ENCODE measurements around the gene PTPRH.
"Not testable (repeated sequence)": the region's sequence is repeated elsewhere in the genome, so short reads cannot be mapped to it uniquely, and the experiment has no call there.

PTPRH gene

DNA sequence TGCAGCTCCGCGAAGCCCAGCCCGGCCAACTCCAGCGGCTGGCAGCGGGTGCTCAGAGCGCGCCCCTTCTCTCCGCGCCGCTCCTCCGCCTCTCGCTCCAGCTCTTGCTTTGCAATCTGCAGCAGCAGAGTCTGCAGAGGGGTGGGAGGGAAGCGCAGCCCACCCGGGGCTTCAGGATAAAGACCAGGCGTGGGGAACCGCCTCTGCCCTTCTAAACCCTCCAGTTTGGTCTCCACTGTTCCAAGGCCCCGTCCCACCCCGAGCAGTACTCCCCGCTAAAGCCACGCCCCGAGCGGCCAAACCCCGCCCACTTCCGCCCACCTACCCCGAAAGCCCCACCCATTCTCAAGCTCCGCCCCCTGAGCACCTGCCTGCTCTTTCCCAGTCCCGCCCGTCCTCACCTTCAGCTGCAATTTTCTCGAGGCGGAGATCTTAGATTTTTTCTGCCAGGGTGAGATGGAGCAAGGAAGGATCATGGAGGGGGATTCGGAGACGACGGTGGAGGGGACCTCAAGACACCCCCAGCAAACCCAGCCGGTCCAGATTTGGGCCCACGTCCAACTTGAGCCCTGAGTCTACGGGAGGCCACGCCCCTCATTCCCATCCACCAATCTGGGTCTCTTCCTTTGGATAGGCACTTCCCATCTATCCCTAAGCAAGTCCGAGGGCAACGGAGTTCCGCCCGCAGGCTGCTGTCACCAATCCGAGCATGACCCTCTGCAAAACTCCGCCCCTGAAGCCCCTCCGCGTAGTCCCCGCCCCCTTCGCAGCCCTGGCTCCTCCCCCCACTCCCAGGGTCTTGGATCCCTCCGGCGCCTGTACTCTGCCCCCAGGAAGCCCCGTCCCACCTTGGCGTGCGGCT is 52.9 kb downstream of the PTPRH start:
- peak; percentile 50 for DNase-seq

DNA sequence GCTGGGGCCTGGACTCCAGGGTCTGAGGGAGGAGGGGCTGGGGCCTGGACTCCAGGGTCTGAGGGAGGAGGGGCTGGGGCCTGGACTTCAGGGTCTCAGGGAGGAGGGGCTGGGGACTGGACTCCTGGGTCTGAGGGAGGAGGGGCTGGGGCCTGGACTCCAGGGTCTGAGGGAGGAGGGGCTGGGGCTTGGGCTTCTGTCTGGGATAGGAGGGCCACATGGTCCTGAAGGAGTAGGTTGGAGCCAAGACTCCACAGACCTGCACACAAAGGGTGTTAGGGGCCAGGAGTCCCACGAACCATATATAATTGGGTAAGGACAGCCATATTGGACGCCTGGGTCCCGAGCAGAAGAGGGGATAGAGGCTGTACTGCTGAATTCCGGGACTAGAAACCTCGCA is 53.5 kb downstream of the PTPRH start:
- DNase-seq: not testable (repeated sequence)

DNA sequence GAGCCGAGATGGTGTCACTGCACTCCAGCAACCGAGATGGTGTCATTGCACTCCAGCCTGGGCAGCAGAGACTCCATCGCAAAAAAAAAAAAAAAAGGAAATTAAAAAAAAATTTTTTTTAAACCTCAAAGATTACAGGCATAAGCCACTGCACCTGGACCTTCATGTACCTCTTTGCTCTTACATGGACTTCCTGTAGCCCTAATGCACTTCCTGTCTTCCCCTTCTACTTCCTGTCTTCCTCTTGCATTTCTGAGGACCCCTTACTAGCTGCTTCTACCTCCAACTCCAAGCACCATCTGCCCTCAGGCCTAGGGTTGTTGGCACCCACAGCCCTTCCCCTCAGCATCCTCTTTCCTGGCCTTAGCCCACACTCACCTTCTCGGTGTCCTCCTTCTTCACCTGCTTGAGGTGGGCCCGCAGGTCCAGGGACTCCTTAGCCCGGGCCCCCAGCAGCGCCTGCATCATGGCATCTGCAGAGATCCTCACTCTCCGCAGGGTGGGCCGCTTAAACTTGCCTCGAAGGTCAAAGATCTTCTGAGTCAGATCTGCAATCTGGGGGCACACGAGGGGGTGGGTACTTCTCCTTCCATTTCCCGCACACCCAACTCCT is 55.5 kb downstream of the PTPRH start:
- DNase-seq: no peak

DNA sequence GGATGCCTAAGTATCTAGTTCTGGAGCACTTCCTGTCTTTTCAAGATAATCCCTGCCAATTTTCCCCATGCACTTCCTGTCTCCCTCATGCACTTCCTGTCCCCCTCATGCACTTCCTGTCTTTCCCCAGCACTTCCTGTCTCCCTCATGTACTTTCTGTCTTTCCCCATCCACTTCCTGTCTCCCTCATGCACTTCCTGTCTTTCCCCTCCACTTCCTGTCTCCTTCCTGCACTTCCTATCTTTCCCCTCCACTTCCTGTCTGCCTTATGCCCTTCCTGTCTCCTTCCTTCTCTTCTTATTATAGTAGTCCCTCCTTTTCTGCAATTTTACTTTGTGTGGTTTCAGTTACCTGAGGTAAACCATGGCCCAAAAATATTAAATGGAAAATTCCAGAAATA is 57.3 kb downstream of the PTPRH start:
- DNase-seq: no peak

DNA sequence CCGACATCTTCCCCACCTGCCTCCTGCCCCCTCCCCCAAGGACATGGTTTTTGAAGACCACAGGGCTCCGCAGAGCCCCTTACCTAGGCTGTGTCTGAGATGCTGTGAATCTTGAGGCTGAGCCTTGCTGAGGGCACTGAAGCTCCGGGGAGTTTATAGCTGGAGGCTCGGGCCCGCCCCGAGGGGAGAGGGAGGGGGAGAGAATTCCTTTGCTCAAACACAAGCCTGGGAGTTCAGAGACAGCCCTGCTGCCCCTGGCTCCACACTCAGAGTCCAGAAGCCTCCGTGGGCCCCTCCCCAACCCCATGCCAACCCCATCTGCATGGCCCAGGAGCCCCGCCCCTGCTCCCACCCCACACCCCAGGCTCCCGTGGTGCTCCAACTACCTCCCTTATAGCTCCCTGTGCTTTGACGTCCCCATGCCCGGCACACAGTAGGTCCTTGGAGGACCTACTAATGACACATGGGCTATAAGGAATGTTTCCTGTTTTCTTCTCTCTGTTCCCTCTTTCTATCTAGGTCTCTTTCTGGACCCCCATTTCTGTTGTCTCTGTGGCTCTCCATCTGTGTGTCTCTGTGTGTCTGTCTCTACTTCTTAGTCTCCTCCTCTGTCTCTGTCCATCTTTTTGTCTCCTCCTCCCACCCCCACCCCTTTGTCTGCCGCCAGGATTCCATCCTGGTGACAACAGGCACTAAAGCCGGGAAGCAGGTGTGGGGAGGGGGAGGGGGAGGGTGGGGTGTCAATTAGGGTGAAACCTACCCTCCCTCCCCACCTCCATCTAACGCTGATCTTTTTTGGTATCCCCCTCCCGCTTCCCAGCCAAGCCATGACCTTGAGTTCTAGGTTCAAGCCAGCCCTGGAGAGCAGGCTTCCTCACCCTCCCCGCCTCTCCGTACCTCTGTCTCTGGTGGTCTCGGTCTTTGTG is 60.0 kb downstream of the PTPRH start, which contains the start of gene TNNT1:
Gene TNNT1, minus strand, starts transcription at position 129 of the 926 bp plus-strand sequence. CDS start 2,049 bp downstream, outside the sequence.
- no peak for DNase-seq

DNA sequence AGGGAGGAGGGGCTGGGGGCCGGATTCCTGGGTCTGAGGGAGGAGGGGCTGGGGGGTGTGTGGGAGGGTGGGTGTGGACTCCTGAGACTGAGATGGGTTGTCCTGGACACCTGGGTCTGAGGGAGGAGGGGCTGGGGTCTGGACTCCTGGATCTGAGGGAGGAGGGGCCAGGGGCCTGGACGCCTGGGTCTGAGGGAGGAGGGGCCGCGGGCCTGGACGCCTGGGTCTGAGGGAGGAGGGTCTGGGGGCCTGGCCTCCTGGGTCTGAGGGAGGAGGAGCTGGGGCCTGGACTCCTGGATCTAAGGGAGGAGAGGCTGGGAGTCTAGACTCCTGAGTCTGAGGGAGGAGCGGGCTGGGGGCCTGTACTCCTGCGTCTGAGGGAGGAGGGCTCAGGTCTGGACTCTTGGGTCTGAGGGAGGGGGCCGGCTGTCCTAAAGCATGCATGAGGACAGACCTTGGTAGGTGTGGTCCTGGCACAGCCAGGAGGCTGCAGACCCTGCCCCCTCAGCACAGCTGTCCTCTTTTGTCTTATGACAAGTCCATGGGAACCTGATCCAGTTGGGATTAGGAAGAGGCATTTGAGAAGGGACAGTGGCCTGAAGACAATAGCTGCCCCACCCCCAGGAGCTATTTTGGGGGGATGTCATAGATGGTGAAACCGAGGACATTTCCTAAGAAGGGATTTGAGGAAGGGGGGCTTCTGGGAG is 61.6 kb downstream of the PTPRH start:
- no peak for DNase-seq

DNA sequence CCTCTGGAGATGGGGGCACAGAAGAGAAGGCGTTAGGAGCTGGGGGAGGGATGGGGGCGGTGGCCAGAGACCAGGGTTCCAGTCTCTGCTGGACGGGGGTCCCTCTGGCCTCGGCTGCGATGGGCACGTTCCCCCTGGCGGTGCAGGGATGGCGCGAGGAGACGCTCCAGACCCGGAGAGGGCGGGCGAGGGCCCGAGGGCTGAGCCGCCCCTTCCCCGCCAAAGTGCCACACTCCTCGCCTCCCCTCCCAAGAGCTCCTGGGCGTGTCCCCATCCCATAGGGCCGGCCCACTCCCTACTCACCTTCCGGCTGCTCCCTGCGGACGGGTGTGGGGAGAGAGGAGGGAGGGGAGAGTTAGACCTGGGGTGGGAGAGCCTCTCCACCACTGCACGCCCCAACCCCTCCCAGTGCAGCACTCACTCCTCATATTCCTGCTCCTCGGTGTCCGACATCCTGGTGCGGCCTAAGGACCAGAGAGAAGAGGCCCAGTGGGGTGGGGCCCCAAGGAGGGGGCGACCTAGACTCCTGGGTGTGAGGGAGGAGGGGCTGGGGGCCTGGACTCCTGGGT is 62.5 kb downstream of the PTPRH start:
- no peak for DNase-seq

DNA sequence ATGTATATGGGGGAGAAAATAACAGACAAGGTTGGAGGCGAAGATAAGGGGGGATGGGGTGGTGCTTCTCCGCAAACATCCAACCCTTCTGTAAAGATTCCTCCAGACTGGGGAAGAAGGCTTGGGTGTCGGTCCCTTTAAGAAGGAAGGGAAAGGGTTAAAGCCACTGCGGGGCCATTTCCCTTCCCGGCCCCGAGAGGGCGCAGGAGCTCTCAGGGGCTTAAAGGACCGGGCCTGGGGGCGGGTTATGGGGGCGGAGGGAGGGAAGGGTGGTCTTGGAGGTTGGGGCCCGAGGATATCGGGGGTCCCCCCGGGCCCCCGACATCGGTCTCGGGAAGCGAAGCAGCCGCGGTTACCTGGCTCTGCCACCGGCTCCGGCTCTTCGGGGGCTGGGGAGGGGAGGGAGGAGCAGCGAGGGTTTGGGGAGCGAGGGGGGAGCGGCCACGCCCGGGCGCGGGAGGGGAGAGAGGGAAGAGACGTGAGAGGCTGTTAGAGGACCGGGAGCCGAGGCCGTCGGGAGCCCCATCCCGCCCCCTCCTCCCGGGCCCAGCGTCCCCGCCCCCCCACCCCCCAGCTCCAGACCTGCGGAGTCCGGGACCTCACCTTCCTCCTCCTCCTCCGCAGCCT is 63.1 kb downstream of the PTPRH start:
- DNase-seq: peak; percentile 45

DNA sequence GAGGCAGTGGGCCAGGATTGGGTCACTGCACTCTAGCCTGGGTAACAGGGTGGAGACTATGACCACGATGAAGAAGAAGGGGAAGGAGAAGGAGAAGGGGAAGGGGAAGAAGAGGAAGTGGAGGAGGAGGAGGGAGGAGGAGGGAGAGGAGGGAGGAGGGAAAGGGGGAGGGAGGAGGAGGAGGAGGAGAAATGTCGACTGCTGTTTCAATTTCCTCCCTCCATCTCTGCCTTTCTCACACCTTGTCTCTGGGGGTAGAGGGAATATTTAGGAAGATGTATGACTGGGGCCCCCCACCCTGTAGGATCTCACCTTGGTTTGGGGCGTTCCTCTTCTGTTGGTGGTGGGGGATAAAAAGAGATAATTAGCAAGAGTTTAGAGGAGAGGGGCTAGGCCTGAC is 64.1 kb downstream of the PTPRH start:
- DNase-seq: no peak

DNA sequence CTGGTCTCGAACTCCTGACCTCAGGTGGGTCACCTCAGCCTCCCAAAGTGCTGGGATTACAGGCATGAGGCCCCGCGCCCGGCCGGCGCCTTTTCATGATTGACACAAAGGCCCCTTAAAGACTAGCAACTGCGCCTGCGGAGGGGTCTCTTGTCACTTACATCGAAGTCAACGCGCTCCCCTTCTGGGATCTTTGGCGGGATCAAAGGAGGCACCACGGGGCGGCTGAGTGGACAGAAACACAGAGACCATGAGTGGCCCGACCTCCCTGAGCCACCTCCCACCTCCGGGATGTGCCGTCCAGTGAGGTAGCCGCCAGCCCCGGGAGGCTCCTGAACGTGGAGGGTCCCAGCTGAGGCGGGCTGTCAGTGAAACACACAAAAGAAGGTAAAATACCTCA is 67.6 kb downstream of the PTPRH start:
- no peak for DNase-seq

DNA sequence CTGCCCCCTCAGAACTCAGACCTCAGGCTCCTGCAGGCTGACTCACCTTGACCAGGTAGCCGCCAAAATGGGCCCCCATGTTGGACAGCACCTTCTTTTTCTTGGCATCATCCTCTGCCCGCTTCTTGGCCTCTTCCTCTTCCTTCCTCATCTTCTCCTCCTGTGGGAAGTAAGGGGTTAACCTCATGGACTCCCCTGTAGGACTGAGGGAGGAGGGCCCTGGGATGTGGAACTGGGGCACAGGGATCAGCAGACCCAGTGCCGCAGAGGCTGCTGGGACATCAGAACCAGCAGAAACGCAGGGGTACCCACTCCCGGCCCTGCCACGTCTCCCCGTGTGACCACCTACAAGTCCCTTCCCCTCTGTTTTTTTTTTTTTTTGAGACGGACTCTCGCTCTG is 71.4 kb downstream of the PTPRH start:
- no peak for DNase-seq

DNA sequence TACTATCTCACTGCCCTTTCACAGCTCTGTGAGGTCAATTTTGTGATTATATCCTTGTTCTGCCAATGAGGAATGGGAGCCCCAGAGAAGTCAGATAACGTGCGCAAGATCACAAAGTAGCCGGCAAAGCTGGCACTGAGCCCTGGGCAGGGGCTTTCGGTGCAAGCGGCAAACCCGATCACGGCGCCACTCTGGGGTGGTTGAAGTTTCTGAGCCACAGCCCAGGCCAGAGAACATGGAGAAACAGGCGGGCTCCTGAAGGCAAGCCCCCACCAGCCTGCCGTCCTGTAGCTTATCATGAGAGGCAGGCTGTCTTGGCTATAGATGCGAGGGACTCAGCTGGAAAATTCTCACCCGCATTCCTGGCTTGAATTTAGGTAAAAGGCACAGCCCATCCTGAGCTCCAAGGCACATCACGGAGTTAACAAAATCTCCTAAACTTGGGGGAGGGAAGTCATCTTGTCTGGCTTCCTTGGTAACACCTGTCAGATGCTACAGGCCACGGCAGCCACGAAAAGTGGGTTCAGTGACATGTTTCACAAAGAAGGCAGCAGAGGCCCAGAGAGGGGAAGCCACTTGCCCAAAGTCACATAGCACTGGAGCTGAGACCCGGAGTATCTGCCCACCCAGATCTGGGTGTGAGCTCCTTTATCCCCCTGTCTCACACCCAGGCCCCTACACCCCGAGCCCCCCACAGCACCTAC is 72.8 kb downstream of the PTPRH start:
- no peak for DNase-seq

DNA sequence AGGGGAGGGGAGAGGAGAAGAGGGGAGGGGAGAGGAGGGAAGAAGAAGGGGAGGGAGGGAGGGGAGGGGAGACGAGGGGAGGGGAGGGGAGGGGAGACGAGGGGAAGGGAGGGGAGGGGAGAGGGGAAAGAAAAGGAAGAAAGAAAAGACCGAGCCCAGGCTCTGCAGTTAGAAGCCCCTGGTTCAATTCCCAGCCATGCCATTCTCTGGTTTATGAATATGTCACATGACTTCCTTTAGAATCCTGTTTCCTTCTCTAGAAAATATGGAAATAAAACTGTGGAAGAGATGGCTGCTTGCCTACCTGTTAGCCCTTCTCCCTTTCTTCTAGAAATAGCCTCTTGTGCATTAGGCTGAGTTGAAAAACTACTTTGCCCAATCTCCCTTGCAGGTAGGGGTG is 74.6 kb downstream of the PTPRH start:
- no peak for DNase-seq

DNA sequence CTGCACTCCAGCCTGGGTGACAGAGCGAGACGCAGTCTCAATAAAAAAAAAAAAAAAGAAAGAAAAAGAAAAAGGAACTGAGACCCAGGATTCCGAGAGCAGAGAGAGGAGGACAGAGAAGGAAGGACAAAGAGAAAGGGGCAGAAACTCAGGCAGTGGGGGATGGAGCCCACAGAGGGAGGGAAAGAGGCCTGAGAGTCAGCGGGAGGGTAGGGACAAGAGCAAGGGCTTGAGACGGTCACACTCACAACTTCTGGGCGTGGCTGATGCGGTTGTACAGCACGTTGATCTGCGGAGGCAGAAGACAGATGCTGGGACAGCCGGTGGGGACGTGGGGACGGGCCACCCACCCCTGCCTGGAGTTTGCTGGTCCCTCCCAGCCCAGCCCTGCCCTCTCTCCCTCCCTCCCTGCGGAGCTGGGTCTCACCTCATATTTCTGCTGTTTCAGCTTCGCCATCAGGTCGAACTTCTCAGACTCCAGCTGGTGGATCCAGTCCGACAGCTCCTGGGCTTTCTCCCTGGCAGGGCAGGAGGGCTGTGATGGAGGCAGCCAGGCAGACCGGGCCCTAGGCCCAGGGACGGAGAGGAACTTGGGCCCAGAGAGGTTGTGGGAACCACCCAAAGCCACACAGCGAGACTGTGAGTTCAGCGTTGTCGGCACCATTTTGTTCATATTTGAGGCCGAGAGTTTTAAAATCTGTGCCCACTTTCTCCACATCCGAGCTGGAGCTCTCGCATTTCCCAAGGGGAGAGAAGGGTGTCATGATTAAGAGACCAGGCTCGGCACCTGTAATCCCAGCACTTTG is 75.5 kb downstream of the PTPRH start:
- no peak for DNase-seq

DNA sequence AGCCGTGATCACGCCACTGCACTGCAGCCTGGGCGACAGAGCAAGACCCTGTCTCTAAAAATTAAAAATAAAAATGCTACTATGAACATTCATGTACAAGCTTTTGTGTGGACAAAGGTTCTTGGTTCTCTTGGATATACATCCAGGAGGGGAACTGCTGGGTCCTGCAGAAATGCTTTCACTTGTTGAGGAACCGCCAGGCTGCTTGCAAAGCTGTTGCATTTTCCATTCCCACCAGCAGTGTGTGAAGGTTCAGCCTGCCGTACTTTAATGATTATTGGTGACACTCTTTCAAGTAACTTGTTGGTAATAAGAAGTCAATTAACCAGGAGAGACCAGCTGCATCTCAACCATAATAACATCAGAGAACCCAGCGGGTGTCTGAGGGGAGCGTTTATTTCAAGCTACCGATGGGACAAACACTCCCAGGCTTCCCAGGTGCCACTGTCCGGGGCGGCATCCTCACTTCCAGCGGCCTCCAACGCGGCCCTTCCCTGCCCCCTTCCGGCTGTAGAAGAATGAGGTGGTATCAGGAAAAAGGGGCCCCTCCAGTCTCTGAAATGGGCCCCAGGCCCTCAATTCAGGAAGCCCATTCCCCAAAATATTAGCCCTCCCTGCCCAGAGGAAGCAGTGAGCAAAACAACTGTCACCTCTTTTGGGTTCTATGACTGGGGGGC is 76.7 kb downstream of the PTPRH start:
- no peak for DNase-seq

DNA sequence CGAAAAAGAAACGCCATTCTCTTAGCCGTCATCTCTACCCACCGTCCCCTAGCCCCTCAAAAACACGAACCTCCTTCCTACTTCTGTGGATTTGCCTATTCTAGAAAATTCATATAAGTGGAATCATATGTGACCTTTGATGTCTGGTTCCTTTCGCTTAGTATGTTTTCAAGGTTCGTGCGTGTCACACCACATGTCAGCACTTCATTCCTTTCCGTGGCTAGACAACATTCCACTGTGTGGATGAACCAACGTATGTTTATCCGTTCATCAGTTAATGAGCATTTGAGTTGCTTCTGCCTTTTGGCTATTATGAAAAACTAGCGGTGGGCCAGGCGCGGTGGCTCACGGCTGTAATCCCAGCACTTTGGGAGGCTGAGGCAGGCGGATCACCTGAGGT is 77.9 kb downstream of the PTPRH start:
- DNase-seq: no peak
